ENCODE measurements around the gene CD69.

CD69 gene

DNA sequence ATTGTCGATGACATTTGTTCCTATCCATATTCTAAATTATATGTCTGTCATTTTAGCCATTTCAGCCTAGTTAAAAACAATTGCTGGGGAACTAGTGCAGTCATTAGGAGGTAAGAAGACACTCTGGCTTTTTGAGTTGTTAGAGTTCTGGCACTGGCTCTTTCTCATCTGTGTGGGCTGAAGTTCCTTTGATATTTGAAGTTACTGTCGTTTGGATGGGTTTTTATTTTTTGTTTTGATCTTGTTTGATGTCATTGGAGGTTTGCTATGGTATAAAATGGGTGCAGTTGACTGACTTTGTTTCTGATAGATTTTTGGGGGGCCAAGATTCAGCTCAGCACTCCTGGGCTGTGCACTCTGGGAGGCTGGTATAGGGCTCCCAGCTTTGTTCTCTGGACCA lies 20.7 kb upstream of the CD69 start:
- Histone ChIP-seq H3K4me3 (ENCODE audit: low read depth in 1 of 2, low read length in 2 of 2) (no peak overlapping the region), H3K27ac (ENCODE audit: low read depth, low read length) (no peak overlapping the region), H3K9ac (ENCODE audit: low read depth in 1 of 2, low read length in 2 of 2) (no peak overlapping the region), H3K9me3 (ENCODE audit: control insufficient read depth in 1 of 2, low read length in 2 of 2) (no peaks in the 10 kb centered on the region), H3K27me3 (ENCODE audit: control insufficient read depth in 1 of 2, insufficient read depth in 2 of 2, low read length in 2 of 2) (no peaks in the 10 kb centered on the region), H3K4me1 (ENCODE audit: control insufficient read depth in 1 of 2, insufficient read depth in 2 of 2, low read length in 2 of 2) (no peaks in the 10 kb centered on the region), H3K36me3 (ENCODE audit: control insufficient read depth in 1 of 2, insufficient read depth in 2 of 2, low read length in 2 of 2) (no peaks in the 10 kb centered on the region)

DNA sequence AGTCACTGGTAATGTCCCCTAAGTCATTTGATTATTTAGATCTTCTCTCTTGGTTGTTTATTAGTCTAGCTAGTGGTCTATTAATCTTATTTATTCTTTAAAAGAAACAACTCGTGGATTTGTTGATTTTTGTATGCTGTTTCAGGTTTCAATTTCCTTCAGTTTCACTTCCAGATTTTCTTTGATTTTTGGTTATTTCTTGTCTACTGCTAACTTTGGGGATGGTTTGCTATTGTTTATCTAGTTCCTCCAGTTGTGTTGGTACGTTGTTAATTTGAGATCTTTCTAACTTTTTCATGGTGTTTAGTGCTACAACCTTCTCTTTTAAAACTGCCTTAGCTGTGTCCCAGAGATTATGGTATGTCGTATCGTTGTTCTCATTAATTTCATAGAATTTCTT lies 18.5 kb upstream of the CD69 start:
- Histone ChIP-seq H3K9ac (ENCODE audit: low read depth in 1 of 2, low read length in 2 of 2) (no peak overlapping the region), H3K4me1 (ENCODE audit: control insufficient read depth in 1 of 2, insufficient read depth in 2 of 2, low read length in 2 of 2) (peaks cover 0 to 6% of the 10 kb centered on the region in 2 donors), H3K4me3 (ENCODE audit: low read depth in 1 of 2, low read length in 2 of 2) (no peak overlapping the region), H3K27me3 (ENCODE audit: control insufficient read depth in 1 of 2, insufficient read depth in 2 of 2, low read length in 2 of 2) (no peaks in the 10 kb centered on the region), H3K9me3 (ENCODE audit: control insufficient read depth in 1 of 2, low read length in 2 of 2) (no peaks in the 10 kb centered on the region), H3K27ac (ENCODE audit: low read depth, low read length) (no peak overlapping the region), H3K36me3 (ENCODE audit: control insufficient read depth in 1 of 2, insufficient read depth in 2 of 2, low read length in 2 of 2) (no peaks in the 10 kb centered on the region)

DNA sequence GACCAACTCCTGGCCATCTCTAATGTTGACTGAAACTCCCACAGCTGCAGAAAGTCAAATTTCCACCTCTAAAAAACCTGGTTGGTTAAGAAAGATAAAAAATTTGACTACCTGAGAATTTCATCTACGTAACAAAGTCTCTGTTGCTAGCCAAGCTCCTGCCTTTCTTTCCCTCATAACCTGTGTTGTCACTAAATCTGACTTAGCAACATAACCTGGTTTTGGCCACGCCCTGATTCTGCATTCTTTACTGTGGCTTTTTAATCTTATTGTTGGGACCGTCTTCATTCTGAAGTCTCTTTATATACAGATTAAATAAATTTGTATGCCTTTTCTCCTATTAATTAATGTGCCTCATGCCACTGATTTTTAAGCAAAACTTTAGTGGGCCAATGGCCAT lies 16.1 kb upstream of the CD69 start:
- Histone ChIP-seq H3K4me1 (ENCODE audit: control insufficient read depth in 1 of 2, insufficient read depth in 2 of 2, low read length in 2 of 2) (peaks cover 0 to 6% of the 10 kb centered on the region in 2 donors), H3K9me3 (ENCODE audit: control insufficient read depth in 1 of 2, low read length in 2 of 2) (no peaks in the 10 kb centered on the region), H3K4me3 (ENCODE audit: low read depth in 1 of 2, low read length in 2 of 2) (no peak overlapping the region), H3K36me3 (ENCODE audit: control insufficient read depth in 1 of 2, insufficient read depth in 2 of 2, low read length in 2 of 2) (no peaks in the 10 kb centered on the region), H3K27me3 (ENCODE audit: control insufficient read depth in 1 of 2, insufficient read depth in 2 of 2, low read length in 2 of 2) (no peaks in the 10 kb centered on the region), H3K27ac (ENCODE audit: low read depth, low read length) (no peak overlapping the region), H3K9ac (ENCODE audit: low read depth in 1 of 2, low read length in 2 of 2) (no peak overlapping the region)

DNA sequence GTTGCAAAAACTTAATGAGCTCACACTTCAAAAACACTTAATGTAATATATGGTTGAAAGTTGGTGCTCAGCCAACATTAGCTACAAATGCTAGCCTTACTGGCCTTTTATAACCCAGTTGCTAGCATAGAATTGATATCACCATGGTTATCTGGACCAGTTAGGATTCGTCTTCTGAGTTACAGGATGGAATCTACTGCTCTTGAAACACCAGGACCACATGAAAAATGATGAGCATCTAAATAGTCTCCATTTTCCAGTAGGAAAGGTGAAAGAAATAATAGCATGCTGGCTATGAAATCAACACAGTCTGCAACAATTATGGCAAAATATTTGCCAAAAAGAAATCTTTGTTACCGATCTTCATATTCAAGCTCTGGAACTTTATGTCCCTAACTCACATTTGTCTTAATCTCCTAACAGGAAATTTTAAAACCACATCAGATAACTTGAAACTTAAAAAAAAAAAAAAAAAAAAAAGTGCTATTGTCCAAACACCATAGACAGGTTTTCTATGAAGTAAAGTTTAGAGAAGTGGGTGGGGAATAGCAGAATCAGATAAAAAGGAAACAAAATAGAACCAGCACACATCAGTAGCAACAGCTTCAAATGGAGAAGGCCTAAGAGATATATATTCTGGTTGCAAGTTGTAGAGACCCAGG lies 12.6 kb upstream of the CD69 start:
- Histone ChIP-seq H3K9me3 (ENCODE audit: control insufficient read depth in 1 of 2, low read length in 2 of 2) (no peaks in the 10 kb centered on the region), H3K36me3 (ENCODE audit: control insufficient read depth in 1 of 2, insufficient read depth in 2 of 2, low read length in 2 of 2) (no peaks in the 10 kb centered on the region), H3K4me1 (ENCODE audit: control insufficient read depth in 1 of 2, insufficient read depth in 2 of 2, low read length in 2 of 2) (peaks cover 0 to 6% of the 10 kb centered on the region in 2 donors), H3K27me3 (ENCODE audit: control insufficient read depth in 1 of 2, insufficient read depth in 2 of 2, low read length in 2 of 2) (no peaks in the 10 kb centered on the region), H3K27ac (ENCODE audit: low read depth, low read length) (no peak overlapping the region), H3K4me3 (ENCODE audit: low read depth in 1 of 2, low read length in 2 of 2) (no peak overlapping the region), H3K9ac (ENCODE audit: low read depth in 1 of 2, low read length in 2 of 2) (no peak overlapping the region)

DNA sequence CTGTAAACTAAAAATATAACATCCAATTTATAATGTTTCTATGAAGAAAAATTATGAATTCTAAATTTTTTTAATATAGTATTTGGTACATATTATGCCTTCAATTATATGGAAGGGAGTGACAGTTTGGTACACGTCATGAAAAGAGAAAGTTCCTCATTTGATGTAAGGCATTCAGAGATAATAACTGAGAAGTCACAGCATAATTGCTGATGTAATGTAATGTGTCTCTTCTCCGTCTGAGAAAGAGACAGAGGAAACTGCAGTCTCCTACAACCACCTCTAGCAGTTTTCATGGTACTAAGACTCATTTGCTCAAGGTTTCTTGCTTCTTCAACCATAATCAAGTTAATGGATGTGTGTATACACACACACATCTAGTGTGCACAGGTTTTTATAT lies 2.3 kb upstream of the CD69 start:
- H3K27ac ChIP-seq (ENCODE audit: low read depth, low read length) = no peak overlapping the region
- no peaks in the 10 kb centered on the region for H3K9me3 ChIP-seq (ENCODE audit: control insufficient read depth in 1 of 2, low read length in 2 of 2)
- no peak overlapping the region for H3K9ac ChIP-seq (ENCODE audit: low read depth in 1 of 2, low read length in 2 of 2)
- no peak overlapping the region for H3K4me3 ChIP-seq (ENCODE audit: low read depth in 1 of 2, low read length in 2 of 2)
- peaks cover 8 to 13% of the 10 kb centered on the region in 2 donors for H3K4me1 ChIP-seq (ENCODE audit: control insufficient read depth in 1 of 2, insufficient read depth in 2 of 2, low read length in 2 of 2)
- no peaks in the 10 kb centered on the region for H3K27me3 ChIP-seq (ENCODE audit: control insufficient read depth in 1 of 2, insufficient read depth in 2 of 2, low read length in 2 of 2)
- H3K36me3 ChIP-seq (ENCODE audit: control insufficient read depth in 1 of 2, insufficient read depth in 2 of 2, low read length in 2 of 2) = no peaks in the 10 kb centered on the region

DNA sequence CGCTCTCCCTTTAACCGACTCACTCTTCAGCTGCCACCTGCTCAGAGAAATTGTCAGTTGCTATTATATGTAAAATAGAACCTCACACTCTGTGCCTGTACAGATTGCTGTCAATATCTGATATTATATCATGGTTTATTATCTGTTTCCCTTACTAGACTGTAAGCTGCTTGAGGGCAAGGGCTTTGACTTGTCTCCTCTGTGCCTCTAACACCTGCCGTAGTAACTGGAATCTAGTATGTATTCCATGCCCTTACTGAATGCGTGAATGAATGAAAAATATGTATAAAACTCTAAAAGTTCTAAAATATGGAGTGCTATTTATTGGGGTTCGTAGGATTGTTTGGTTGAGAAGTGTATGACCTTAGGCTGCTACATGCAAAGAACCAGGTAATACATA lies 1.7 kb upstream of the CD69 start:
- peaks cover 8 to 13% of the 10 kb centered on the region in 2 donors for H3K4me1 ChIP-seq (ENCODE audit: control insufficient read depth in 1 of 2, insufficient read depth in 2 of 2, low read length in 2 of 2)
- no peak overlapping the region for H3K4me3 ChIP-seq (ENCODE audit: low read depth in 1 of 2, low read length in 2 of 2)
- H3K9me3 ChIP-seq (ENCODE audit: control insufficient read depth in 1 of 2, low read length in 2 of 2) = no peaks in the 10 kb centered on the region
- no peaks in the 10 kb centered on the region for H3K27me3 ChIP-seq (ENCODE audit: control insufficient read depth in 1 of 2, insufficient read depth in 2 of 2, low read length in 2 of 2)
- no peak overlapping the region for H3K27ac ChIP-seq (ENCODE audit: low read depth, low read length)
- no peaks in the 10 kb centered on the region for H3K36me3 ChIP-seq (ENCODE audit: control insufficient read depth in 1 of 2, insufficient read depth in 2 of 2, low read length in 2 of 2)
- H3K9ac ChIP-seq (ENCODE audit: low read depth in 1 of 2, low read length in 2 of 2) = no peak overlapping the region

DNA sequence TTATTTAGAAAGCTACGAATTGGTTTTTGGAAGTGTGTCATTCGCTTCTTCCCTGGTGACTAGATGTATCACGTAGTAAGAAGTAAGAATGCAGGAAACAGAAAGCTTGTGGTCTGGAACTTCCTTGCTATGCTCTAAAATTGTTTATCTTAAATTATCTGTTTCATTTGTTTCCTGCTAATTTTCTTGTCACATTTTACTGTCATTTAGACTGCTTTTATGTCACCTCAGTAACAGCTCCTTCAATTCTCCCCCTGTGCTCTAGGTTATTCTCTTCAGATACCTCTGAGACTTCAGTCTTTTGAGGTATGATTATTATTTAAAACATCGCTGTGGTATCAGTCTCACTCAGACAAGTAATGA lies 699 bp upstream of the CD69 start:
- Histone ChIP-seq H3K4me1 (ENCODE audit: control insufficient read depth in 1 of 2, insufficient read depth in 2 of 2, low read length in 2 of 2) (peaks cover 8 to 13% of the 10 kb centered on the region in 2 donors), H3K4me3 (ENCODE audit: low read depth in 1 of 2, low read length in 2 of 2) (peak overlapping the region in 1 of 2 donors; percentile 63), H3K9me3 (ENCODE audit: control insufficient read depth in 1 of 2, low read length in 2 of 2) (no peaks in the 10 kb centered on the region), H3K27me3 (ENCODE audit: control insufficient read depth in 1 of 2, insufficient read depth in 2 of 2, low read length in 2 of 2) (no peaks in the 10 kb centered on the region), H3K9ac (ENCODE audit: low read depth in 1 of 2, low read length in 2 of 2) (no peak overlapping the region), H3K27ac (ENCODE audit: low read depth, low read length) (no peak overlapping the region), H3K36me3 (ENCODE audit: control insufficient read depth in 1 of 2, insufficient read depth in 2 of 2, low read length in 2 of 2) (no peaks in the 10 kb centered on the region)

DNA sequence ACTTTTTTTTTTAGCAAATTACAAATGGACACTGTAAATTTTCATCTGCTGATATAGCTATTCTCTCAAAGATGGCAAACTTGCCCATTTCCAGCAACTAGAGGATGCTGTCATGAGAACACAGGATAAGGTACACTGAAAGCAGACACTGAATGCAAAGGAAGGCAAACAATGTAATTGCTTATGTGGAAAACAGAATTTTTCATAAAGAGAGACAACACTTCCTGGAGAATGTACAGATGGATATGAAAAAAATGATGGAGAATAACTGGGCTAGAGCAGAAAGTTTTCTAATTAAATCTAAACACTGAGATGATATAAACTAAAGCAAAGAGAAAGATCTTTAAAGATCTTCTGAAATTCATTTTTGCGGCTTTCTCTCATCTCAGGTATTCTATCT lies 581 bp downstream of the CD69 start:
- peak overlapping the region; percentile 38 to 63 for H3K4me3 ChIP-seq (ENCODE audit: low read depth in 1 of 2, low read length in 2 of 2)
- peak overlapping the region; percentile 23 for H3K27ac ChIP-seq (ENCODE audit: low read depth, low read length)
- H3K9me3 ChIP-seq (ENCODE audit: control insufficient read depth in 1 of 2, low read length in 2 of 2) = no peaks in the 10 kb centered on the region
- H3K9ac ChIP-seq (ENCODE audit: low read depth in 1 of 2, low read length in 2 of 2) = peak overlapping the region in 1 of 2 donors; percentile 52
- no peaks in the 10 kb centered on the region for H3K27me3 ChIP-seq (ENCODE audit: control insufficient read depth in 1 of 2, insufficient read depth in 2 of 2, low read length in 2 of 2)
- H3K4me1 ChIP-seq (ENCODE audit: control insufficient read depth in 1 of 2, insufficient read depth in 2 of 2, low read length in 2 of 2) = peaks cover 8 to 13% of the 10 kb centered on the region in 2 donors
- H3K36me3 ChIP-seq (ENCODE audit: control insufficient read depth in 1 of 2, insufficient read depth in 2 of 2, low read length in 2 of 2) = no peaks in the 10 kb centered on the region

DNA sequence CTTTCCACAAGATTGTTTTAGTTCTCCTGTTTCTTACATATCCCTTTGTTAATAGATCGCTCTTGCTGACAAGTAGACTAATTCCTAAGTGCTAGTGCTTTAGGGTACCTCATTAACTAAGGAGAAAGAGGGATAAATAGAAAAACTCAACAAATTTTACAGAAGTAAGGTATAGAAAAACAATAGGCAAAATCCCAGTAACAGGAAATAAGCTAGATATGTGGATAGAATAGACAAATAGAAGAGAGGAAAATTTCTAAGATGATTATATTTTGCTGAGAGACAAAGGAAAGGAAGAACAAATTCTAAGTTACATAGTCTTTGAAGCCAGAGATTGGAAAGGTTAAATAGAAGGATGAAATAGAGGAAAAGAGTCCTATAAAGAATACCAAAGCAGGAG lies 1.0 kb downstream of the CD69 start:
- H3K9ac ChIP-seq (ENCODE audit: low read depth in 1 of 2, low read length in 2 of 2) = peak overlapping the region in 1 of 2 donors; percentile 52
- H3K36me3 ChIP-seq (ENCODE audit: control insufficient read depth in 1 of 2, insufficient read depth in 2 of 2, low read length in 2 of 2) = no peaks in the 10 kb centered on the region
- no peaks in the 10 kb centered on the region for H3K27me3 ChIP-seq (ENCODE audit: control insufficient read depth in 1 of 2, insufficient read depth in 2 of 2, low read length in 2 of 2)
- peaks cover 5 to 10% of the 10 kb centered on the region in 2 donors for H3K4me1 ChIP-seq (ENCODE audit: control insufficient read depth in 1 of 2, insufficient read depth in 2 of 2, low read length in 2 of 2)
- H3K4me3 ChIP-seq (ENCODE audit: low read depth in 1 of 2, low read length in 2 of 2) = peak overlapping the region; percentile 38 to 63
- H3K9me3 ChIP-seq (ENCODE audit: control insufficient read depth in 1 of 2, low read length in 2 of 2) = no peaks in the 10 kb centered on the region
- H3K27ac ChIP-seq (ENCODE audit: low read depth, low read length) = peak overlapping the region; percentile 23

DNA sequence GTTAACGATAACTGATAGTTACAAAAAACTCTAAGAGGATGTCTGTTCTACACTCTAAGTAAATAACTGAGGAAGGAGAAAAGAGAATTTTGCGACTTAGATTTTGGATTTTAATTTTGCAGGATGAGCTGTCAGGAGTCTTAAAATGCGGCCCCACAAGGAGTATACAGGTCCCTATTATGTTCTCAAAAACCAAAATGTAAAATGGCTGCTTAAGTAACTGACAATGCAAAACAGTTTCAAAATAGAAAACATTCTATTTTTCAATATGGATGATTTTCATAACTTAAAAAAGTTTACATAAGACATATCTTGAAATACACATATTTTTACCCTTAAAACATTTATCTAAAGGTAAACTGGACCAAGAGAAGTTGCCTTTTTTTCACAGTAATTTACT lies 2.6 kb downstream of the CD69 start:
- no peaks in the 10 kb centered on the region for H3K9me3 ChIP-seq (ENCODE audit: control insufficient read depth in 1 of 2, low read length in 2 of 2)
- no peaks in the 10 kb centered on the region for H3K36me3 ChIP-seq (ENCODE audit: control insufficient read depth in 1 of 2, insufficient read depth in 2 of 2, low read length in 2 of 2)
- H3K9ac ChIP-seq (ENCODE audit: low read depth in 1 of 2, low read length in 2 of 2) = peak overlapping the region; percentile 35 to 52
- peak overlapping the region; percentile 47 to 67 for H3K4me3 ChIP-seq (ENCODE audit: low read depth in 1 of 2, low read length in 2 of 2)
- no peak overlapping the region for H3K27ac ChIP-seq (ENCODE audit: low read depth, low read length)
- H3K4me1 ChIP-seq (ENCODE audit: control insufficient read depth in 1 of 2, insufficient read depth in 2 of 2, low read length in 2 of 2) = no peaks in the 10 kb centered on the region
- no peaks in the 10 kb centered on the region for H3K27me3 ChIP-seq (ENCODE audit: control insufficient read depth in 1 of 2, insufficient read depth in 2 of 2, low read length in 2 of 2)
